Left lung (tissue), 10 donors: ENCODE measurements around the gene PTPN5. TPM values are rescaled to one million over a fixed set of nuclear protein-coding genes. Genes with fewer than 3 reads are reported as not detected.

ENCODE experiments used
- ATAC-seq: fragments of 200-7000 bp; cut with Tn5 transposase; one replicate; pipeline ENCODE4 v1.9.1; 2020; ENCODE audit warnings: moderate library complexity
- DNase-seq, 4 donors: peaks; one replicate each; pipeline ENCODE4 v3.0.0-alpha.2; 2013 to 2020
- H3K27ac ChIP-seq, 2 donors: fragments of 200-600 bp; sonication (generic) in 1 of 2; one replicate each; pipeline versions ENCODE4 v1.5.0 to v1.8.0; 2020 to 2021
- H3K27me3 ChIP-seq, 2 donors: fragments of 200-600 bp; sonication (generic) in 1 of 2; one replicate each; pipeline versions ENCODE4 v1.5.0 to v1.8.0; 2020 to 2021
- H3K36me3 ChIP-seq, 2 donors: fragments of 200-600 bp; sonication (generic) in 1 of 2; one replicate each; pipeline versions ENCODE4 v1.5.0 to v1.8.0; 2020 to 2021
- H3K4me1 ChIP-seq, 2 donors: fragments of 200-600 bp; one replicate each; pipeline ENCODE4 v1.8.0; 2021
- H3K4me3 ChIP-seq, 2 donors: fragments of 200-600 bp; sonication (generic) in 1 of 2; one replicate each; pipeline versions ENCODE4 v1.5.0 to v1.8.0; 2020 to 2021; ENCODE audit warnings: mild to moderate bottlenecking in 1 of 2
- H3K9me3 ChIP-seq, 2 donors: fragments of 200-600 bp; sonication (generic) in 1 of 2; one replicate each; pipeline versions ENCODE4 v1.5.0 to v1.8.0; 2020 to 2021
- intact Hi-C, 2 donors: fragments of 100-400 bp; cut with DNase I; formaldehyde crosslinking; loops; one replicate each; pipeline versions ENCODE4 v1.11.2 to v1.14.2; 2022
- polyA plus RNA-seq, 6 donors: library from polyadenylated mRNA; unstranded; fragments of 120-200 nt; gene quantifications; one replicate each; pipeline ENCODE4 v1.2.1, GENCODE V29; 2013; ENCODE audit not compliant: insufficient read length in 6 of 6
- total RNA-seq, 2 donors: library from RNA; stranded (reverse); fragmentation: NEBNext Ultra II Directional; extraction: Animal tissue kit (Norgen Biotek cat#: 25700); gene quantifications; one replicate each; pipeline ENCODE4 v1.2.1, GENCODE V29; 2021
- TF ChIP-seq, protein P1 (sequence below), 2 donors: fragments of 200-600 bp; sonication (generic) in 1 of 2; IDR thresholded peaks; one replicate each; pipeline versions ENCODE4 v1.5.0 to v1.8.0; 2021; ENCODE audit warnings: antibody characterized with exemption in 2 of 2
- donor health status: DM: no; HTN: yes; CAD: no.
- donor health status: DM: no; HTN: no; CAD: no.

The PTPN5 gene
- total and polyA plus RNA-seq, 8 donors: 0.13 to 1.4 (median 0.83) TPM; not detected in 1

DNA sequence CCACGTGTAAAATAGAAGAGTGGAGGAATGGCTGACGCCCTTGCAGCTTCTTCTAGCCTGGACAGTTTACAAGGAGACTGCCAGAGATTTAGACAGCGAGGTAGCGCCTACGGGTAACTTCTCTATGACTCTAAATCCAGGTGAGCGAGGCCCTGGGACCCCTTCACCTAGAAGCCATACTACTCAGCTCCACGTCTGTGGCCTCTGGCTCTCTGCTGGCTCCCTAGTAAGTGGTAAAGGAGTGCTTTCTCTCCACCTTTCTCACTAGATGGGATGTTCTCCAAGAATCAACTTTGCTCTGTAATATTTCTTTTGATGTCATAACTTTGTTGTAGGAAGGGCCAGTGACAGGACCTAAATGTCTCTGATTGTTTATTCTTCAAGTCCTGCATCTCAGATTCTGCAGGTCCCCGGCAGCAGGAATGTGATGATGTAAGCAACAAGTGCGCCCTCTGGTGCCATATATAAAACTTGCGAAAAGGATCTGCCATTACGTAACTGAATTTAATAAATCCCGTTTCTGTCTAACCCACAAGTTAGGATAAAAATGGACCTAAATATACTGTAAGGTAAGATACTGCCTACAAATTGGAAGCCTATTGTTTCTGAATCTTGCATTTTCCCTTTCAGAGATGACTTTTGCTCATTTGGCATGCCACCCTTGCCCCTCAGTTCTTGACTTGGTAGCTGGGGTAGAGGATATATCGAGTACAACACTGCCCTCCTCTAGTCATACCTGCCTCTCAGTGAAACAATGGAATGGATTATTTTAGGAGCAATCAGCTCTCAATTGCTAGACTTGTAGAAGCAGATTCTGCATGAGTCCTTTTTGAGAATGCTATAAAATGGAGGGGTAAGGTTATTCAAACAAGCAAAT lies 11.0 kb upstream of the PTPN5 start:
- ATAC-seq: peak; percentile 84
- Histone ChIP-seq H3K4me1 (no peaks in the 10 kb centered on the region), H3K27ac (no peak overlapping the region), H3K9me3 (no peaks in the 10 kb centered on the region), H3K4me3 (no peak overlapping the region), H3K27me3 (peaks cover 0 to 5% of the 10 kb centered on the region in 2 donors), H3K36me3 (no peaks in the 10 kb centered on the region)
- DNase-seq: peak in 1 of 4 donors; percentile 68
- TF ChIP-seq, protein P1, sequence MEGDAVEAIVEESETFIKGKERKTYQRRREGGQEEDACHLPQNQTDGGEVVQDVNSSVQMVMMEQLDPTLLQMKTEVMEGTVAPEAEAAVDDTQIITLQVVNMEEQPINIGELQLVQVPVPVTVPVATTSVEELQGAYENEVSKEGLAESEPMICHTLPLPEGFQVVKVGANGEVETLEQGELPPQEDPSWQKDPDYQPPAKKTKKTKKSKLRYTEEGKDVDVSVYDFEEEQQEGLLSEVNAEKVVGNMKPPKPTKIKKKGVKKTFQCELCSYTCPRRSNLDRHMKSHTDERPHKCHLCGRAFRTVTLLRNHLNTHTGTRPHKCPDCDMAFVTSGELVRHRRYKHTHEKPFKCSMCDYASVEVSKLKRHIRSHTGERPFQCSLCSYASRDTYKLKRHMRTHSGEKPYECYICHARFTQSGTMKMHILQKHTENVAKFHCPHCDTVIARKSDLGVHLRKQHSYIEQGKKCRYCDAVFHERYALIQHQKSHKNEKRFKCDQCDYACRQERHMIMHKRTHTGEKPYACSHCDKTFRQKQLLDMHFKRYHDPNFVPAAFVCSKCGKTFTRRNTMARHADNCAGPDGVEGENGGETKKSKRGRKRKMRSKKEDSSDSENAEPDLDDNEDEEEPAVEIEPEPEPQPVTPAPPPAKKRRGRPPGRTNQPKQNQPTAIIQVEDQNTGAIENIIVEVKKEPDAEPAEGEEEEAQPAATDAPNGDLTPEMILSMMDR (IDR thresholded peaks at IDR 0.05): peak; percentile 32 to 39
- intact Hi-C loops: no loop called here

DNA sequence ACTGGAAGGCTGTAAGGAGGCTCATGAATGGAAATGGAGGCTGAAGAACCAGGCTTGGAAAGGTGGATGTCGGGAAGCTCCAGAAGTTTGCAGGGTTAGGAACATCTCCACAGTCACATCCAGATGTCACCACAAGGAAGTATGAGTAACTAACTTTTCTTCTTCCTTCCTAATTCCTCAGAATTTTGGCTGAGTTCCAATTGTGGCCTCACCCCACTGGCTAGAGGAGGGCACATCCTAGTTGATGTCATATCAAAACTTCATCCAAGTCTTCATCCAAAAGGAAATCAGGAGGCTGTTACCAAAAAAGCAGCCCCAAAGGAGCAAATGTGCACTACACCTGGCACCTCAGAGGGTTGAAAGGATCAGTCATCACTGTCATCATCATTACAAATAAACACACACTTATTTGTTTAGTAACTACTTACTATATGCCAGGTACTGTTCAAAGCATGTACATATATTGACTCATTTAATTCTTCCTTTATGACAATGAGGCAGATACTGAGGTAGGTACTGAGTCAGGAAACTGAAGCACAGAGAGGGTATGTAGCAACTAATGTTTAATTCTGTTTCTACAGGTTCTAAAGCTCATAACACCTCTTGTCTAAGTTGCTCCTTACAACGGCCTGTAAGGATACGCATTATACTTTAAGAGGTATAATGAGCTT lies 7.3 kb upstream of the PTPN5 start:
- peaks cover 0 to 22% of the 10 kb centered on the region in 2 donors for H3K27me3 ChIP-seq
- TF ChIP-seq, protein P1 (IDR thresholded peaks at IDR 0.05): no peak
- ATAC-seq: no peak
- no peaks in the 10 kb centered on the region for H3K9me3 ChIP-seq
- no peak overlapping the region for H3K4me3 ChIP-seq
- DNase-seq: no peak
- intact Hi-C loops: no loop called here
- H3K4me1 ChIP-seq: no peaks in the 10 kb centered on the region
- H3K36me3 ChIP-seq: no peaks in the 10 kb centered on the region
- no peak overlapping the region for H3K27ac ChIP-seq

DNA sequence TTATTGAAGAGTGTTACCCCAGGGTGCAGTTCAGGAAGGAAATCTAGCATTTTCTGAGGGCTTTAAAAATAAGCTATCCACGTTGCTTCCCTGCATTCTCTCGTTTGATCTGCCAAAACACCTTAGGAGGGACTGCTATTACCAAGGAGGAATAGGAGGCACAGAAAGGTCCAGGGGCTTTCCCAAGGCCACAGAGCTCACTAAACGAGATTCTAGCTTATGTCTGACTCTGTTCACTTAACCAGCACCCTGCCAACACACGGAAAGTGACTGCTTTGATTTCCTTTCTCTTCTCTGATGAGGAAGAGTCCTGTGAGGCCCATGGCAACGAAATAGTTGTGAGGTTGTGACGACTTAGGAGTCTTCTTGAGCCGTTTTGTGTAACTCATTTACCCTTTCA lies 3.4 kb upstream of the PTPN5 start:
- Histone ChIP-seq H3K4me3 (no peak overlapping the region), H3K27ac (no peak overlapping the region), H3K36me3 (no peaks in the 10 kb centered on the region), H3K27me3 (peaks cover 27 to 62% of the 10 kb centered on the region in 2 donors), H3K9me3 (no peaks in the 10 kb centered on the region), H3K4me1 (peaks cover 5 to 10% of the 10 kb centered on the region in 2 donors)
- intact Hi-C loops: no loop called here
- DNase-seq (no peak), ATAC-seq (no peak)
- TF ChIP-seq, protein P1 (IDR thresholded peaks at IDR 0.05): no peak

DNA sequence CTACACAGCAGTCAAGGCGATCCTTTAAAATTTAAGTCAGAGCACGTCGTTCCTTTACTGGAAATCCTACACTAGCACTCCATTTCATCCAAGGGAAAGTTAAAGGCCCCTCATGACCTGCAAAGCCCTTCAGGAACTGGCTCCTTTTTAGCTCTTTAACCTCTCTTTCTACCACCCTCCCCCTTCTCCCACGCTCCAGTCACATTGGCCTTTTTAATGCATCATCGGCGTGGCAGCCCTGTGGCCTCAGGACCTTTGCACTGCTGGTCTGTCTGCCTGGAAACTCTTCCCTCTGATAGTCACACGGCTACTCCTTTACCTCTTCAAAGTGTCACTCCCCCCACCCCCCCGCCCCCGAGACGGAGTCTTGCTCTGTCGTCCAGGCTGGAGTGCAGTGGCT lies 1.2 kb upstream of the PTPN5 start:
- Histone ChIP-seq H3K27me3 (peaks cover 27 to 77% of the 10 kb centered on the region in 2 donors), H3K9me3 (no peaks in the 10 kb centered on the region), H3K27ac (no peak overlapping the region), H3K36me3 (no peaks in the 10 kb centered on the region), H3K4me3 (no peak overlapping the region), H3K4me1 (peaks cover 5 to 10% of the 10 kb centered on the region in 2 donors)
- DNase-seq: no peak
- TF ChIP-seq, protein P1 (IDR thresholded peaks at IDR 0.05): no peak
- intact Hi-C loops: no loop called here
- no peak for ATAC-seq

DNA sequence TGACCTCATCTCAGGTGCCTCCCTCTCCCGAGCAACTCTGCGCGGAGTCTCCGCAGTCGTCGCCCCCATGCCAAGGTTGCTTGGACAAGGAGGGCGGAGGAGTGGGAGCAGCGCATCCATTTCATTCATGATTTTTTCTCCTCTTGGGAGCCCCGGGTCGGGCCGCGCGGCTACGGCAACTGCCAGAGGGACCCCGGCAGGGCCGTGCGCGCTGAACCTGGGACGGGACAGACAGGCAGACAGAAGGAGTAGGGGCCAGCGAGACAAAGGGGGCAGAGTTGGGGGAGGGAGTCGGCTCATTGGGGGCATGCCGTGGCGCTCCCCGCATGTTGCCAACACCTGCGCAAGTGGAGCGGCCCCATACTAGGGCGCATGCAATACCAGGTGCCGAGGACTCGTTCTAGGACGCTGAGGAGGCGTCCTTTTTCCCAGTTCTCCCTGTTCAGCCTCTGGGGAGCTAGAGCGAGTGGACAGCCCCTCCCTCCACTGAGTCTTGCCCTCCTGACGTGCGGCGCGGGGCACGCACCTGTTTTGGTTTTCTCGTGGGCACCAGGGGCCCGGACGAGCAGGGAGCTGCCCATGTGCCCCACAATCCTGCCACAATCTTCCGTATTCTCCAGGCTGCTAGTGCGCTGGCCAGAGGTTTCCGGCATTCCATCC lies 501 bp upstream of the PTPN5 start:
- H3K27me3 ChIP-seq: peaks cover 27 to 77% of the 10 kb centered on the region in 2 donors
- ATAC-seq: no peak
- DNase-seq: no peak
- H3K4me1 ChIP-seq: peaks cover 5 to 10% of the 10 kb centered on the region in 2 donors
- intact Hi-C loops: no loop called here
- no peak overlapping the region for H3K27ac ChIP-seq
- TF ChIP-seq, protein P1 (IDR thresholded peaks at IDR 0.05): no peak
- H3K9me3 ChIP-seq: no peaks in the 10 kb centered on the region
- no peaks in the 10 kb centered on the region for H3K36me3 ChIP-seq
- peak overlapping the region; percentile 24 to 29 for H3K4me3 ChIP-seq
